SKM-1 (cell line): ENCODE data around the gene ROBO1.

ENCODE experiments used
- DNase-seq: peaks from one replicate; lab custom pipeline; 2025; ENCODE audit not compliant: unreplicated experiment; lab: John Stamatoyannopoulos, UW

The ROBO1 gene

DNA sequence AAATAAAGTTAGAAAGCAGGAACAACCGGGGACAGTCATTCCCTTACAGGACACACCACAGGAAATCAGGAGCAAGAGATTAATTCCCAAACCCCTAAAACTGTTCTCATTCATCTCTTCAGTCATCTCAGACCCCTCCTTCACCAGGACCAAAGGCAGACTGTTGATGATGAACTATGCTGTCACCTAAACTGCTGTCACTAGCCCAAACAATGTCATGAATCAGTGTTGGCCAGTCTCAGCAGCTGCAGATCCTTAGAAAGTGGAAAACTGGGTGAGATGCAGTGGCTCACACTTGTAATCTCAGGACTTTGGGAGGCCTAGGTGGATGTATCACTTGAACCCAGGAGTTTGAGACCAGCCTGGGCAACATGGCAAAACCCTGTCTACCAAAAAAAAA is 909.6 kb downstream of the ROBO1 start:
- DNase-seq = no peak

DNA sequence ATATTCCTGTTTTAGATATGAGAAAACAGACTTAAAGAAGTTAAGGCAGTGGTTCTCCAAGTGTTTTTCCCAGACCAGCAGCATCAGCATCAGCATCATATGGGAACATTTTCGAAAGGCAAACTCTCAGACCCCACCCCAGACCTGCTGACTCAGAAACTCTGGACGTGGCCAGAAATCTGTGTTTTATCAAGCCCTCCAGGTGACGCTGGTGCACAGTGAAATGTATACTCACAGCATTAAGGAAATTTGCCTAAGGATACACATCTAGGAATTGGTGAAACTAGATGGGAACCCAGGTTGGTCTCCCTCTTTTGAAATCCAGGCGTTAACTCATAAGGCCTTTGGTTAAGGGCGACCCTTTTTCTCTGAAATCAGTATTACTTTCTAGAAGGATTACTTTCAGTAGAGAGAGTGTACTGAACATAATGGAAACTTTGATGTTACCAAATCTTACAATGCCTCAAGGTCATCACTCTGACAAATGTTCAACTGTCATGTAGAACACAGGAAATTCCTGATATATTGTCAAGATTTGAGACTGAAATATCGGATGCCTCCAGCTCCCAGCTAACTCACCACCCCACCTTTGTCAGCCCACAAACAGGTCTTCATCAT is 910.2 kb downstream of the ROBO1 start:
- no peak for DNase-seq

DNA sequence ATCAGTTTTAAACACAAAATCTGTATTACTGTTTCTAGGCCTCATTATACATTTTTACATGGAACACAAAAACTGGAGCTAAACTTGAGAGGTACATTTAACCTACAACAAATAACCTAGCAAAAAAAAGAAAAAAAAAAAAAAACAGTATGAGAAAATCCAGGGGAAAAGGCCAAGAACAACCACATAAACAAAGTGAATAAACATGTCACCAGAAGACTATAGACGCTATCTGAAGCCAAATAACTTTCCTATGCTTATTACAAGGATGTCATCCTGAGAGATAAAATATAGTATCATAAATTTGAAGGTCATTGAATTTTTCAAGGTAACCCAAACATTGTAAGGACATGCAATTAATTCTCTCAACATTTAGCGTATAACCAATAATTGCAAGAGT is 911.6 kb downstream of the ROBO1 start:
- no peak for DNase-seq

DNA sequence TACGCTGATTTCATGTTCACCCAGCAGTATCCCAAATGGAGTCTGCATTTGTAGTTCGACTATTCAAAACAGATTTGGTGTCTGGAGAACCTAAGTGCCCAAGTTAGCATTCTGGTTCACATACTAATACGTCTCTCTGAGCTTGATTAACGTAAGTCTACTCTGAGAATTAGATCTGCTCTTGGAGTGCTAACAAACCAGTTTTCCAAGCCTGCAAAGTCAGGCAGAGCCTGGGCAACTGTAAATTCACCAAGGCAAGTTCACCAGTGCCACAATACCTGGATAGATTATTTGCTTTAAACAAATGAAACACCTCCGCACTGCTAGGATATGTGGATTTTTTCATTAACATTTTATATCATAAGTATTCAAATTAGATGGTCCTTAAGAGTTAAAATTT is 912.6 kb downstream of the ROBO1 start:
- no peak for DNase-seq

DNA sequence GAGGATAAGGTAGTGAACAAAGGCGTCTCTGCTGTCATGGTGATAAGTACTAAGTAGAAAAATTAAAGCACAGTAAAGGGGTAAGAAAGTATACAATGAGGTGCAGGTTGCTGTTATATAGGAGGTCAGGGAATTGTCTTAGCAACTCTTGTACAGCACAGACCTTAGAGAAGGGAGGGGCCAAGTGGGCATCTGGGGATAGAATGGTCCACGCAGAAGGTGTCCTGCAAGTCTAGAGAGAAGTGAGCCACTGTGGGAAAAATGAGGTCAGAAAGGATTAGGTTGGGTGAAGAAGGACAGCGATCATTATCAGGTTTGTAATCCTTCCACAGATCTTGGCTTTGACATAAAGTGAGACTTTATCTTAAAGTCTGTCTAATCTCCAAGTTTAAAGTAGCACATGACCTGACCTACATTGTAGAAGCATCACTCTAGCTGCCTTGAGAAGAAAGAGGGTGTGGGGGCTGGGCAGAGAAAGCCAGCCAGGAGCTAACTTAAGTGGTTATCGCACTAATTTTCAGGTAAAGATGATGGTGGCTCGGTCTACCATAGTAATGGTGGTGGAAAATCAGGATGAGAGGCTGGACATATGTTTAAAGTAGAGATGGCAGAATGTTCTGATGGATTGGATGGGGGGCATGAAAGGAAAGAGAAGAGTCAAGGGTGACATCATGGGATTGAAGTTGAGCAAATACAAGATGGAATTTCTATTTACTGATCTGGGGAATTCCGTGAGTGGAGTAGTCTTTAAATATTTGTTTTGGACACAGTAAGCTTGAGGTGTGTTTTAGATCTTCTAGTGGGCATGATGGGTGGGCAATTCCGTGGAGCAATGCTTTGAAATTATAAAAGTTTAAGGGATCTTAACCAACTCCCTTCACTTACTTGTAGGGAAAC is 919.2 kb downstream of the ROBO1 start:
- DNase-seq = no peak

DNA sequence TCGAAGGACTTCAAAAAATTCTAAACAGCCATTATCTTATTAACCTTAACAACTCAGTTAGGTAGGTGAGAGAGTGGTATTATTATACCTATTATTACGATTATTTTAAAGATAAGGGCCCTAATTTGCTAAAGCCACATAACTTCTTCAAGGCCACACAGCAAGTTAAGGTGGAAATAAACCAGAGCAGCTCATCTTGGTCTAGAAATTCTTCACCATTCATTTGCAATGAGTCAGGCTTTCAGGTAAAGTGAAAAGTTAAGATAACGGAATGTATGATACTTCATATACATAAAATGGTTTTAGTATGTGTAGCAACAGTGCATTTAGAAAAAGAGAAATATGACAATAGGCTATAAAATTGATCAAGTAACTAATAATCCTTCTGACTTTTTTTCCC is 920.2 kb downstream of the ROBO1 start:
- no peak for DNase-seq

DNA sequence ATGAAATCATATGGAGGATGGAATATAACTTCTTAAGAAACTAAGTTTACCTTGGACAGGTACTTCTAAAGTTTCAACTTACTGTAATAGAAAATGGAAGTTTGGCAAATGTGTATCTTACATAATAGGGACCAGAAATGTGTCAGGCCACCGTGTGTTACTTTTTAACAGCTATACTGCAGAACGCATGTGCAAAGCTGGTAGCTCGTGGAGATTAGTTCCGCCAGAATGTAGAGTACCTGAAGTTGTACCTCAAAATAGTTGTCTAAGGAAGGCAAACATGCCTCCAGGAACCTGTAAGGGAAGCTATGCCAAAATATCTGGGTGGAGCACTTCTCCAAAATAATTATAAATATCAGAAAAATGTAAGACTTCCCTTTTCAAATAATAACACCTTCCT is 920.6 kb downstream of the ROBO1 start:
- DNase-seq = no peak

DNA sequence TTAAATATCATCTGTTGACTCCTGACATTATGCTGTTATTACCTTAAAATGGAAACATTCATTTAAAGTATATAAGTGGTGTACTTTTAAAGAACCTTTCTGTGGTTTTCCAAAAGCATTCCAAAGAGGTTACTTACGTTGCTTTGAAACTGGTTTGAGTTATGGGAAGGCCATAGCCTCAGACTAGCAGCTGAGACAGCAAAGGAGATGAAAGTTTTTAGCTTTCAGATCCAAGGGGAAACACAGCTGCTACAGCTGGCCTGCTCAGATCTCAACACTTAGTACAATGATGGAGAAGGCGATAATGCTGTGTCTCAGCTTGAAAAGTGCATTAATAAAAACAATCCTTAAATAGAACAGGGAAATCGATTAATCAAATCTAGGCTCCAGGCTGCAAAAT is 921.1 kb downstream of the ROBO1 start:
- no peak for DNase-seq

DNA sequence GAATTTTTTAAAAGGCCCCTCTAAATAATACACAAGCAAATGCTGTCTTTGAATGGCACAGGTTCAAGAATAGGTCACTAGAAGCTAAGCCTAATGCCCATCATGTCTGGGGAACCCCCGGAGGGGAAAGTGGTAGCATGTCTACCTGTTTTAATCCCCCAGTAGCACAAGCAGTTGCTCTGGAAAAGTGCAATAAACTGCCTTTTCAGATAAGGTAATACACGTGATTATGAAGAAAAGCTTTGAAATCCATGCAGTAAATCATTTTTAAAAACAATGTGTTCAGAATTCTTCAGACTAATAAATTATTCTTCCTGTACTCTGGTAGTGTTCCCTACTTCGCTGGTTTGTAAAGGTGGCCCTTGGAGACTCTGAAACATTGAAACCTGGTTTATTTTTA is 922.2 kb downstream of the ROBO1 start:
- DNase-seq = no peak

DNA sequence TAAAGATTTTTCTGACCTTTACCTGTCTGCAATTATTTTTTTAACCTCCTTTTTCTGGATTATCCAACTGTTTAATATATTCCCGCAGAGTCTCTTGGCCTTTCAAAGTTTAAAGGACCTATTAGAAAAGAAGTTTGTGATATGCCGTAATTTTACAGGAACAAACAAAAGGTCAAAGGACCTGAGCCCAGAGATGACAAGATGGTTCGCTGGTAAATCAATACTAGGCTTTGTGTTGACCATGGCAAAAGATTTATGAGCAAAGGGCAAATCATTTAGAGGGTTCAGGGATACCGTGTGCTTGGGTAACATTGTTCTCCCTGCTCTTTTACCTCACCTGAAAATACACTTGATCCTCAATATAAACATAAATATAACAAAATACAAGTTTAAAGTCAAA is 923.5 kb downstream of the ROBO1 start:
- DNase-seq = no peak

DNA sequence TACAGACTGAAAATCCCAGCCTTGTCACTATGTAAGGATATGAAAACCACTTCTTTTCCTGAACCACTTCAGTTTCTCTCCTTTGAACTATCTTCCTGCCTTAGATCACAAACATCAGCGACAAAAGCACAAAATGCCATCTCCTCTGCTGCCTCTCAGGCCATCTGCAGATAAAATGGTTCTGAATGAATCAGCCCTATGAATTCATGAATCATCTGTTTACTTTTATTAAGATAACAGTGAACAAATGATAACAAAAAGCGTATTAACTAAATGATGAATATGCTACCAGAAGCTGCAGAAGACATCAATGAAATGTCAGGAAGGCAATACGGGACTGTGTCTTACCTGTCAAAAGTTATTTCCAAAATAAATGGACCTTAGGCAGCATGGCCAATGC is 928.1 kb downstream of the ROBO1 start:
- DNase-seq = no peak

DNA sequence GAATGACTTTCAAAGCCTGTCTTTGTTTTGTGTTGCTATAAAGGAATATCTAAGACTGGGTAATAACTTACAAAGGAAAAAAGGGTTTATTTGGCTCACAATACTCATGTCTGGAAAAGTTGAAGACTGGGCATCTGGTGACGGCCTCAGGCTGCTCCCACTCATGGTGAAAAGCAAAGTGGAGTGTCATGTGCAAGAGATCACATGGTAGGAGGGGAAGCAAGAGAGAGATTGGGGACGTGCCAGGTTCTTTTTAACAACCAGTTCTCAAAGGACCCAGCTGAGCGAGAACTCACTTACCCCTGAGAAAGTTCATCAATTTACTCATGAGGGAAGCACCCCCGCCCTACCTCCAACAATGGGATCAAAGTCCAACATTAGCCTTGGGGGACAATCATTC is 929.4 kb downstream of the ROBO1 start:
- DNase-seq = no peak

DNA sequence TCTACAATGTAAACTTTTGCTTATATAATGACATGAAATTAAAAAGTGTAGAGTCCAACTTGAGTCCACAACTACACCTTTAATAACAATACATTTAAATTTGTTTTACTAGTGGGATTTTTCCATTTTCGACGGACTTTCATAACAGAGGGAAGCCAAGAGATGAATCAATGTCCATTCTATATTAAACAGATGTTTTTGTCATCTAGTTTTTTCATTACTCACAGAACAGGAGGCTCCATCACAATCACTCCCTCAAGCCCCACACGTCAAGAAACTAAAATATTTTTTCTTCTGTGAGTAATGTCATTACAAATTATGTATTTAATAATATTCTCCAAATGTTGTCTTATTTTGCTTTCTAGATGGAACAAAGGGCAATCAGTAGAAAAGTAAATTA is 932.9 kb downstream of the ROBO1 start:
- no peak for DNase-seq

DNA sequence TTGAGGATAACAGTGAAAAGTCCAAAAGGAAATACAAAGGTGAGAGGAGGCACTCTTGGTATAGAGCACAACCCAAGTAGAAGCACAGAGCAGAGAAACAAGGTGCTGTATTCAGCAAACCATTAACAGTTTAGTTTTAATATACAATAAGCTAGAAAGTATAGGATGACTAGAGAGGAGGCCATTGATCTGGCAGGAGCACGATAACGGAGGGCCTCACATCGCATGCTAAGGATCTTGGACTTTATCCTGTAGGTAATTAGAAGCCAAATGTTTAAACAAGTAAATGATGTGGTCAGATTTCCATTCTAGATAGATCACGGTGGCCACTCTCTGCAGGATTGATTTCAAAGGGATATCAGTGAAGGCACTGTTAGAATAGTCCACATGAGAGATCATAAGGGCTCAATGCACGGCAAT is 935.0 kb downstream of the ROBO1 start:
- no peak for DNase-seq

DNA sequence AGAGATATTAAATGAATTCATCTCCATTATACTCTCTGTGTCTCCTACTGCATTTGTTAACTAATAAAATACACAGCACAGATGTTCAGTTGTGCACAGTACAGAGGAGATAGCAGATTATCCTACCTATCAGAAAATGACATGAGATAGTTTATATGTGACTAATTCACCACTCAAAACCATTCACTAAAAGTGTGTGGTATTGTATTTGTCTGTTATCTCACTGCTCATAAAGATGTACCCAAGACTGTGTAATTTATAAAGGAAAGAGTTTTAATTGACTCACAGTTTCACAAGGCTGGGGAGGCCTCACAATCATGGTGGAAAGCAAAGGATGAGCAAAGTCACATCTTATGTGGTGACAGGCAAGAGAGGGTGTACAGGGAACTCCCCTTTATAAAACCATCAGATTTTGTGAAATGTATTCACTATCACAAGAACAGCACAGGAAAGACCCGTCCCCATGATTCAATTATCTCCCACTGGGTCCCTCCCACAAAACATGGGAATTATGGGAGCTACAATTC is 936.3 kb downstream of the ROBO1 start:
- DNase-seq = no peak

DNA sequence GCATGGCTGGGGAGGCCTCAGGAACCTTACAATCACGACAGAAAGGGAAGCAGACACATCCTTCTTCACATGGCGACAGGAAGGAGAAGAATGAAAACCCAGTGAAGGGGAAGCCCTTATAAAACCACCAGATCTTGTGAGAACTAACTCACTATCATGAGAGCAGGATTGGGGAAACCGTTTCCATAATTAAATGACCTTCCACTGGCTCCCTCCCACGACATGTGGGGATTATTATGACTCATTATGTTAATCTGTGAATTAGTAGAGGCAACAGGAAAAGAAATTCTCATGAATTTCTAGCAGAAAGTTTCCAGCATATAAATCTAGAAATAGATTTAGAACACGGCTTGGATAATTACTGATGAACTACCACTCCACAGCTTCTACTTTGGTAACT is 937.3 kb downstream of the ROBO1 start:
- no peak for DNase-seq

DNA sequence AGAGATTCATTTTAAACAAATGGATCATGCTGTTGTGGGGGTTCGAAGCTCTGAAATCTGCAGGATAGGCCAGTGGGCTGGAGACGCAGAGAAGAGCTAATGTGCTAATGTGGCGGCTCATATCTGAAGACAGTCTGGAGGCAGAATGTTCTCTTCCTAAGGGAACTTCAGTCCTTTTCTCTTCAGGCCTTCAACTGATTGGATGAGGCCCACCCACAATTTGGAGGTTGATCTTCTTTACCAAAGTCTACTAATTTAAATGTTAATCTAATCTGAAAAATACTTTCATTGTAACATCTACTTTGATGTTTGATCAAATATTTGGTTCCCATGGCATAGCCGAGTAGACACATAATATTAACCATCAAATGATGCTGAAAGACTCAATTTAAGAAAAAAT is 940.2 kb downstream of the ROBO1 start:
- no peak for DNase-seq

DNA sequence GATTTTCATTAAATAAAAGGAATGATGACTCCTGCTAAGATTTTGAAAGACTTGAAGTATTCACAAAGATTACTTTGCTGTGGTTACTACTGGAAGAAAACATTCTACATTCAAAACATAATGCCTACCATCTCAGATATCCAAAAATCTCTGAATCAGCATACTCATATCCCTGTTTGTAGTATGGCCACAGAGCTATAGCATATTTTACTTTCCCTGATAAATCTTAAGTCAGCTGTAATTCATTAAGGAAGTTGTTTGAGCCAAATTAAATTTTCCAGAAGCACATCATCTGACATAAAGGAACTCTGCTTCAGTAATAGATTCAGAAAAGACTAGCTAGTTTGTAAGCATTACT is 942.0 kb downstream of the ROBO1 start:
- no peak for DNase-seq

DNA sequence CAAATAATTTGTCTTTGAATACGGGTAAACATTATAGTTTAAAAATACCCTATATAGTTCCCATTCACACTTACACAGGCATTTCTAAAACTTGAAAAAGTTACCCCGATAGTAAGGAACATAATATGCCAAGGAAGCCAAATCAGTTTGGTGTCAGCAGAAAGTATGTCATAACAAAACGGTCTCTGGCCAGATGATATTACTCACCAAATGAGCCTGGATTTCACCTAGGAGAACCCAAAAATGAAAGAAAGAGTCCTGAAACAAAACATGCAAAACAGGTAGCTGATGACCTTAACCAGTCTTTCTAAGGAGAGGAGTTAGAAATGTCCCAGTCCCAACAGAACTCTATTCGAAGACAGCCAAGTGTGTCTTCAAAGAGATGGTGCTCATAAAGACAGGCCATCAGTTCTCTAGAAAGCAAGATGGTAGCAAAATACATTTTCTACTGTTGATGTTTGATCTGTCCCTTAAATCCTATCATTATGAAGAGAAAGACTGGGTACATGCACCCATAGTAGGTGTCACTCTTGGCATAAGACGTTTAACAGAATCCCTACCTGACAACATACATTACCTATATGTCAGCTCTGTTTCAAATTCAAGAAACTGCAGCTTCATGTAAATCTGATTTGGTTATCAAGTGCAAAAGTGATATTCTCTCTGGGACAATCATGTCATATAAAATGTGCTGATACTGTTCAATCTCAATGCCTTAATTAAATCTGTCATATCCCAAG is 942.5 kb downstream of the ROBO1 start:
- DNase-seq = no peak

DNA sequence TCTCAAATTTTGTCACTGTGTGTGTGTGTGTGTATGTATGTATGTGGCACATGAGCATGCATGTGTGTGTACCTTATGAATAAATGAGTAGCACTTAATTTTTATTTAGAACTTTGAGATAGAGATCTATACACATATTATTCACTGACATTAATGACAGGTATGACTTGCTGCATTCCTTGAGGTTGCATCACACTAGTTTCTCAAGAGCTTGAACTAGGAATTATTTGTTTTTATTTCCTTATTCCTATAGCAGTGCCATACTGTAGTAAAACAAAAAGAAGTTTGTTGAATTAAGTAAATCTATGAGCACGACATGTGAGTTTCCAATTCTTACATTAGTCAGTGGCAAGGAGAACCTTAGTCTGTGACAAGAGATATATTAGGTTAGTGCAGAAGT is 943.9 kb downstream of the ROBO1 start:
- no peak for DNase-seq

DNA sequence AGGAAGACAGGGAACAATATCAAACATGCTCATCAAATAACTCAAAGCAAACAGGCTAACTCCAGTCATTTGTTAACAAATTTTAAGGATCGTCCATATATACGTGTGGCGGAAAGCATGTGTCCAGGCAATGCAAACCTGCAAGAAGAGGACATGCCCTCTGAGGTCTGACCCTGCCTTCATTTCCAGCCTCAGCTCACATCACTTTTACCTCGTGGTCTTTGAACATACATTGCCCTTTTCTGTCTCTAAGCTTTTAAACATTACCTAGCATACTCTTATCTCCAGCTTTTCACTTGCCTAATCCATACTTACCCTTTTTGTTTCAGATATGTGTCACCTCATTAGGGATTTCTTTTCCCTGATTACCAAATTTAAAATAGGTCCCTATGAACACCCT is 944.4 kb downstream of the ROBO1 start:
- no peak for DNase-seq

DNA sequence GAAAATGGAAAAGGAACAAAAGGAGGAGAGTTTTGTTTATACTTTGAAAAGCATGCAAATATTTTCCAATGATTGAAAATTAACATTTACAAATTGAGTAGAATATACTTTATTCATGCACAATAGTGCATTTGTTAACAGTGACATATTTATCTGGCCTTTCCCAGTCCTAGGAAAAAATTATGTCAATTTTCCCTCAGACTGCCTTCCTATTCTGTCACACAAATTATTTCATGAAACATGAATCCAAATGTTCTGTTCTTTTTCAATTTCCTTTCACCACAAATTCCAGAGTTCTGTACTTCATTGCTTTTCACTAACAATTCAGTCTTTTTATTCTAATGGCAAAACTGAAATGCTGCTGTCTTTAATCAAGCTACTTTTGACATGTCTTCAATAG is 945.1 kb downstream of the ROBO1 start:
- DNase-seq = no peak
